ENCODE results near the gene TOGARAM1.

GRCh38 chr14:44954750-44955149 is 7.2 kb upstream of the TOGARAM1 start:
- no peak for TF ChIP-seq CTCF (IDR thresholded peaks at IDR 0.05)
- TF ChIP-seq SIN3A (IDR thresholded peaks at IDR 0.05; ENCODE audit: borderline replicate concordance, low read depth, low read length), result no peak
- no peak for TF ChIP-seq GATA2 (CRISPR knock-in tag; IDR thresholded peaks at IDR 0.05)
- TF ChIP-seq EP300 (IDR thresholded peaks at IDR 0.05; ENCODE audit: borderline replicate concordance in 1 of 2, low read depth in 1 of 2, low read length in 1 of 2), result no peak
- TF ChIP-seq USF2 (IDR thresholded peaks at IDR 0.05; ENCODE audit: borderline replicate concordance, low read depth, low read length), result no peak
- no peak for TF ChIP-seq POLR2AphosphoS5 (IDR thresholded peaks at IDR 0.05; ENCODE audit: low read depth, low read length)
- no peak for TF ChIP-seq YY1 (IDR thresholded peaks at IDR 0.05; ENCODE audit: low read depth)
- TF ChIP-seq NFIC (IDR thresholded peaks at IDR 0.05; ENCODE audit: borderline replicate concordance), result no peak
- TF ChIP-seq RFX5 (IDR thresholded peaks at IDR 0.05; ENCODE audit: low read length), result no peak
- TF ChIP-seq RCOR1 (IDR thresholded peaks at IDR 0.05; ENCODE audit: low read length), result no peak
- no peak for TF ChIP-seq USF1 (IDR thresholded peaks at IDR 0.05; ENCODE audit: borderline replicate concordance, low read depth)
- TF ChIP-seq NRF1 (IDR thresholded peaks at IDR 0.05; ENCODE audit: low read depth, low read length), result no peak
- TF ChIP-seq ELF1 (IDR thresholded peaks at IDR 0.05), result no peak
